HepG2 (cell line): ENCODE results near the gene ZNF586. TPM values are rescaled to one million over a fixed set of nuclear protein-coding genes. Genes with fewer than 3 reads are reported as not detected.

Experiments used
- GTF3A ChIP-seq: sonication (generic); formaldehyde crosslinking; conservative IDR thresholded peaks from 2 replicates; pipeline ENCODE4 v1.4.0; 2020; ENCODE audit warnings: mild to moderate bottlenecking, missing genetic modification reagents
- JUNB ChIP-seq: sonication (generic); formaldehyde crosslinking; IDR thresholded peaks from 2 replicates; pipeline ENCODE4 v1.8.0; 2022; ENCODE audit warnings: missing genetic modification reagents, mild to moderate bottlenecking, borderline replicate concordance
- KAT2B ChIP-seq: fragments of 150-350 bp; IDR thresholded peaks from 2 replicates; pipeline ENCODE4 v1.6.1; 2014; ENCODE audit warnings: low read depth, low read length, borderline replicate concordance
- RARA ChIP-seq: IDR thresholded peaks from 2 replicates; pipeline ENCODE4 v1.6.1; 2016; ENCODE audit warnings: missing genetic modification reagents, missing compliant biosample characterization
- SIN3A ChIP-seq: IDR thresholded peaks from 2 replicates; pipeline ENCODE4 v1.6.1; 2011; ENCODE audit warnings: low read depth, mild to moderate bottlenecking, control low read depth, low read length, borderline replicate concordance
- SP2 ChIP-seq: sonication (generic); formaldehyde crosslinking; IDR thresholded peaks from 2 replicates; pipeline ENCODE4 v1.5.1; 2020; ENCODE audit warnings: mild to moderate bottlenecking, missing genetic modification reagents
- TBX3 ChIP-seq: fragments of 450-650 bp; IDR thresholded peaks from 2 replicates; pipeline ENCODE4 v1.6.1; 2017; ENCODE audit warnings: antibody characterized with exemption, mild to moderate bottlenecking, inconsistent platforms, borderline replicate concordance
- TFDP1 ChIP-seq: IDR thresholded peaks from 2 replicates; pipeline ENCODE4 v1.6.1; 2016; ENCODE audit warnings: missing compliant biosample characterization, missing genetic modification reagents, borderline replicate concordance
- THYN1 ChIP-seq: sonication (generic); formaldehyde crosslinking; IDR thresholded peaks from 2 replicates; pipeline ENCODE4 v1.8.1; 2023; ENCODE audit warnings: low read depth, mild to moderate bottlenecking, moderate library complexity, missing genetic modification reagents, borderline replicate concordance
- ZNF460 ChIP-seq: sonication (generic); formaldehyde crosslinking; IDR thresholded peaks from 2 replicates; pipeline ENCODE4 v1.5.1; 2020; ENCODE audit warnings: missing genetic modification reagents, mild to moderate bottlenecking, borderline replicate concordance
- ZNF784 ChIP-seq: sonication (generic); formaldehyde crosslinking; IDR thresholded peaks from 2 replicates; pipeline ENCODE4 v1.5.1; 2020; ENCODE audit warnings: missing genetic modification reagents, mild to moderate bottlenecking, borderline replicate concordance
- polyA plus RNA-seq, 8 experiments: library from polyadenylated mRNA; depleted of rRNA in 3 of 8; stranded (reverse) in 7 of 8; unstranded in 1 of 8; fragments of >200 nt; fragmentation: Illumina TruSeq in 4 of 8; extraction: Trizol in 4 of 8; gene quantifications; 2 replicates each; pipeline versions ENCODE4 v1.2.1 to v1.2.3, GENCODE V29; 2011 to 2016; ENCODE audit warnings: low read depth in 4 of 8, missing spikeins in 1 of 8, mixed read lengths in 1 of 8; ENCODE audit not compliant: insufficient read depth in 1 of 8
- total RNA-seq, 5 experiments: library from RNA; depleted of rRNA; stranded (reverse); fragments of >200 nt; fragmentation: Illumina TruSeq; extraction: Trizol; gene quantifications; 2 replicates each; pipeline ENCODE4 v1.2.3, GENCODE V29; 2016; ENCODE audit warnings: low read depth in 1 of 5
- TF ChIP-seq, protein P1 (sequence below), 2 experiments: sonication (generic) in 1 of 2; formaldehyde crosslinking in 1 of 2; IDR thresholded peaks; 2 replicates each; pipeline versions ENCODE4 v1.5.1 to v1.6.1; 2011 to 2020; ENCODE audit warnings: borderline replicate concordance in 1 of 2, low read depth in 1 of 2, low read length in 1 of 2, mild to moderate bottlenecking in 1 of 2, missing genetic modification reagents in 1 of 2, moderate library complexity in 1 of 2
- TF ChIP-seq, protein P2 (sequence below): sonication (generic); formaldehyde crosslinking; IDR thresholded peaks from 2 replicates; pipeline ENCODE4 v1.4.0; 2020; ENCODE audit warnings: missing genetic modification reagents
- TF ChIP-seq, protein P3 (sequence below), 2 experiments: sonication (generic) in 1 of 2; formaldehyde crosslinking in 1 of 2; IDR thresholded peaks; 2 replicates each; pipeline versions ENCODE4 v1.6.1 to v1.9.0; 2014 to 2022; ENCODE audit warnings: antibody characterized with exemption in 1 of 2, borderline replicate concordance in 1 of 2, inconsistent platforms in 1 of 2, low read depth in 1 of 2, missing genetic modification reagents in 1 of 2
- TF ChIP-seq, protein P4 (sequence below): sonication (generic); formaldehyde crosslinking; IDR thresholded peaks from 2 replicates; pipeline ENCODE4 v1.4.0; 2020; ENCODE audit warnings: missing genetic modification reagents

ZNF586 gene
- total and polyA plus RNA-seq, 2 of the 13 experiments (the other 11 are each of a cell fraction or from before 2014, with no cell fraction given), result 0.50 to 3.4 TPM

- TF ChIP-seq THYN1 (CRISPR knock-in tag) (no peak), GTF3A (CRISPR knock-in tag) (no peak), JUNB (CRISPR knock-in tag) (no peak), TFDP1 (CRISPR knock-in tag) (peak; percentile 25; the same call in 1 of the 2 replicates), SP2 (CRISPR knock-in tag) (peak; percentile 94), KAT2B (no peak), RARA (CRISPR knock-in tag) (no peak; the same call in 1 of the 2 replicates), ZNF460 (CRISPR knock-in tag) (no peak; the same call in 1 of the 2 replicates), ZNF784 (no peak), SIN3A (peak; percentile 91; the same call in 1 of the 2 replicates), TBX3 (no peak)
- TF ChIP-seq, protein P1, sequence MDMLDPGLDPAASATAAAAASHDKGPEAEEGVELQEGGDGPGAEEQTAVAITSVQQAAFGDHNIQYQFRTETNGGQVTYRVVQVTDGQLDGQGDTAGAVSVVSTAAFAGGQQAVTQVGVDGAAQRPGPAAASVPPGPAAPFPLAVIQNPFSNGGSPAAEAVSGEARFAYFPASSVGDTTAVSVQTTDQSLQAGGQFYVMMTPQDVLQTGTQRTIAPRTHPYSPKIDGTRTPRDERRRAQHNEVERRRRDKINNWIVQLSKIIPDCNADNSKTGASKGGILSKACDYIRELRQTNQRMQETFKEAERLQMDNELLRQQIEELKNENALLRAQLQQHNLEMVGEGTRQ (IDR thresholded peaks at IDR 0.05; ENCODE audit: low read depth, low read length), result no peak
- TF ChIP-seq, protein P1 (CRISPR knock-in tag; IDR thresholded peaks at IDR 0.05; ENCODE audit: borderline replicate concordance), result no peak
- TF ChIP-seq, protein P2, sequence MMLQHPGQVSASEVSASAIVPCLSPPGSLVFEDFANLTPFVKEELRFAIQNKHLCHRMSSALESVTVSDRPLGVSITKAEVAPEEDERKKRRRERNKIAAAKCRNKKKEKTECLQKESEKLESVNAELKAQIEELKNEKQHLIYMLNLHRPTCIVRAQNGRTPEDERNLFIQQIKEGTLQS (CRISPR knock-in tag), result peak; percentile 18; the same call in 1 of the 2 replicates
- TF ChIP-seq, protein P3, sequence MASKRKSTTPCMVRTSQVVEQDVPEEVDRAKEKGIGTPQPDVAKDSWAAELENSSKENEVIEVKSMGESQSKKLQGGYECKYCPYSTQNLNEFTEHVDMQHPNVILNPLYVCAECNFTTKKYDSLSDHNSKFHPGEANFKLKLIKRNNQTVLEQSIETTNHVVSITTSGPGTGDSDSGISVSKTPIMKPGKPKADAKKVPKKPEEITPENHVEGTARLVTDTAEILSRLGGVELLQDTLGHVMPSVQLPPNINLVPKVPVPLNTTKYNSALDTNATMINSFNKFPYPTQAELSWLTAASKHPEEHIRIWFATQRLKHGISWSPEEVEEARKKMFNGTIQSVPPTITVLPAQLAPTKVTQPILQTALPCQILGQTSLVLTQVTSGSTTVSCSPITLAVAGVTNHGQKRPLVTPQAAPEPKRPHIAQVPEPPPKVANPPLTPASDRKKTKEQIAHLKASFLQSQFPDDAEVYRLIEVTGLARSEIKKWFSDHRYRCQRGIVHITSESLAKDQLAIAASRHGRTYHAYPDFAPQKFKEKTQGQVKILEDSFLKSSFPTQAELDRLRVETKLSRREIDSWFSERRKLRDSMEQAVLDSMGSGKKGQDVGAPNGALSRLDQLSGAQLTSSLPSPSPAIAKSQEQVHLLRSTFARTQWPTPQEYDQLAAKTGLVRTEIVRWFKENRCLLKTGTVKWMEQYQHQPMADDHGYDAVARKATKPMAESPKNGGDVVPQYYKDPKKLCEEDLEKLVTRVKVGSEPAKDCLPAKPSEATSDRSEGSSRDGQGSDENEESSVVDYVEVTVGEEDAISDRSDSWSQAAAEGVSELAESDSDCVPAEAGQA (IDR thresholded peaks at IDR 0.05; ENCODE audit: low read depth), result peak; percentile 47; the same call in 1 of the 2 replicates
- TF ChIP-seq, protein P3 (CRISPR knock-in tag; IDR thresholded peaks at IDR 0.05; ENCODE audit: borderline replicate concordance), result no peak
- TF ChIP-seq, protein P4, sequence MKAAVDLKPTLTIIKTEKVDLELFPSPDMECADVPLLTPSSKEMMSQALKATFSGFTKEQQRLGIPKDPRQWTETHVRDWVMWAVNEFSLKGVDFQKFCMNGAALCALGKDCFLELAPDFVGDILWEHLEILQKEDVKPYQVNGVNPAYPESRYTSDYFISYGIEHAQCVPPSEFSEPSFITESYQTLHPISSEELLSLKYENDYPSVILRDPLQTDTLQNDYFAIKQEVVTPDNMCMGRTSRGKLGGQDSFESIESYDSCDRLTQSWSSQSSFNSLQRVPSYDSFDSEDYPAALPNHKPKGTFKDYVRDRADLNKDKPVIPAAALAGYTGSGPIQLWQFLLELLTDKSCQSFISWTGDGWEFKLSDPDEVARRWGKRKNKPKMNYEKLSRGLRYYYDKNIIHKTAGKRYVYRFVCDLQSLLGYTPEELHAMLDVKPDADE (CRISPR knock-in tag), result no peak
These were observed 50.1 kb downstream of the ZNF586 start (continued) for GRCh38 chr19:57819475-57820148.
